HG03064 (cell line): Measurements from ENCODE around the gene NUAK2.
A peak's percentile ranks its signal among the peaks of the same experiment; 100 is the strongest.
"Not testable (repeated sequence)": the region's sequence is repeated elsewhere in the genome, so short reads cannot be mapped to it uniquely, and the experiment has no call there.

Experiments used
- ATAC-seq: cut with Tn5 transposase; IDR thresholded peaks from one replicate; pipeline ENCODE4 v1.9.1; 2021; ENCODE audit warnings: low read depth; ENCODE audit not compliant: unreplicated experiment

NUAK2 gene

DNA sequence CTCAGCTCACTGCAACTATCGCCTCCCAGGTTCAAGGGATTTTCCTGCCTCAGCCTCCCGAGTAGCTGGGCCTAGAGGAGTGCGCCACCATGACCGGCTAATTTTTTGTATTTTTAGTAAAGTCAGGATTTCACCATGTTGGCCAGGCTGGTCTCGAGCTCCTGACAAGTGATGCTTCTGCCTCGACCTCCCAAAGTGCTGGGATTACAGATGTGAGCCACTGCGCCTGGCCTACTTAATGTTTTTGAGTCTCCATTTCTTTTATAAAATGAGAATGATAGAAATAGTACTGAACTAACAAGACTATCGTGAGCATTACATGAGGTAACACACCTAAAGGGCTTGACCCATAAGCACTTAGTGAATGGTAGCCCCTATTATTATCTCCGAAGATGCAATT lies 21.4 kb downstream of the NUAK2 start:
- no peak for ATAC-seq

DNA sequence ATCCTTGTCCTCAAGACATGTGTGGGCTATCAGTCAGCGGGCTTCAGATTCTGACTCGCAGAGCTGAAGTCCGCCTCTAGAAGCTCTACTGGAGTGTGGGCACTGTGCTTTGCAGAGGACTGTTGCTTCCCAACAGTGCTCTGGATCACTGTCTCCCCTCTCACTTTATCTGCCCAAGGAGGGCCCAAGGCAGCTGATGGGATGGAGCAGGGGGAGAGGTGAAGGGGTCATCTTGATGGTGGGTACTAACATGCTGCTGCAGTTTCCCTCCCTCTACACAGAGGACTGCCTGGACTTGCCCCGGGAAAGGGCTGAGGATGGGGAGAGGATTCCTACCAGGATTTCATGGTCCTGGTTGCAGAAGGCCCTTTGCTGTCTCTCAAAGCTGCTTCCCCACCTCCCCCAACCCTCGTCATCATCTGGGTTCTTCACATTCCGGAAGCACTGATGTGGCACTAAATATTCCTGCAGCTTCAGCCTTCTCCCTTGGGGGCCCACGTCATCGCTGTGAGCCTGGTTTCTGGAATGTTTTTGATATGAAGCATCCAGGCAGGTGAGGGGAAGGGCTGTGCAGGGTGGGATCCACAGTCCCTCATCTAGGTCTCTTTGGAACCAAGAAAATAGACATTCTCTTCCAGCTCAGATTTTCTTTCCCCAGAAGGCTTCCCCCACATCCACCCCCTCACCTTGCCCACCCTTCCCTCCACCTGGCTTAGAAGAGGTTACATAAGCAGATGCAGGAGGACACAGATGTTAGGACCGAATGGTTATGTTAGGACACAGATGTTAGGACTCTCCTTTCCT lies 23.2 kb downstream of the NUAK2 start:
- ATAC-seq = no peak

DNA sequence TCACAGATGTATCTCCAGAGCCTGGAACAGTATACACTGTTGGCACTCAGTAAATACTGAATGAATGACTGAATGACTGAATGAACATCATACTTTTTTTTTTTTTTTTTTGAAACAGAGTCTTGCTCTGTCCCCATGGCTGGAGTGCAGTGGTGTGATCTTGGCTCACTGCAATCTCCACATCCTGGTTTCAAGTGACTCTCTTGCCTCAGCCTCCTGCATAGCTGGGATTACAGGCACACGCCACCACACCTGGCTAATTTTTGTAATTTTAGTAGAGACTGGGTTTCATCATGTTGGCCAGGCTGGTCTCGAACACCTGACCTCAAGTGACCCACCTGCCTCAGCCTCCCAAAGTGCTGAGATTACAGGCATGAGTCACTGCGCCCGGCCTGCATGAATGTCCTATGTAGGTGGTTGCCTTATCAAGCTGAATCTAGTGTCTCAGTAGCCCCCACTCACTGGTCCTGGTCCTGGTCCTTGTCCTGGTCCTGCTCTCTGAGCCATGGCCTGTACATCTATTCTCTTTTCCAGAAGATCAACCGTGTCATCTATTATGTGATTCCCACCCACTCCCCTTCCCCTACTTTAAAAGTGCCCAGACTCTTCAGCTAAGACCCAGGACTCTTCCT lies 23.9 kb downstream of the NUAK2 start:
- ATAC-seq = not testable (repeated sequence)

DNA sequence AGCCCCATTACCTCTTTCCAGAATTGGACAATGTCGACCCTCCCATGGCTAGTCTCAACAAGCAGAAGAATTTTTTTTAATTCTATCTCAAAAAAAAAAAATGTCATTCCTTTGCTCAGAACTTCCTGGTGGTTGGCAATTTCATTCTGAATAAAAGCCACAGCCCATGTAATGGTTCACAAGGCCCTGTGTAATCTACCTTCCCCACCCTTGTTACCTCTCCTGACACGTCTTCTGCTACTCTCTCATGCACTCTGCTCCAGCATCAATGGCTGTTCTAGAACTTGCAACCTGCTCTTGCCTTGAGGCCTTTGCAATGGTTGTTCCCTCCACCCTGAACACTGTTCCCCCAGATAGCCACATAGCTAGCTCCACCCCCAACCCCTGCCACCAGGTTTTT lies 25.4 kb downstream of the NUAK2 start:
- no peak for ATAC-seq

DNA sequence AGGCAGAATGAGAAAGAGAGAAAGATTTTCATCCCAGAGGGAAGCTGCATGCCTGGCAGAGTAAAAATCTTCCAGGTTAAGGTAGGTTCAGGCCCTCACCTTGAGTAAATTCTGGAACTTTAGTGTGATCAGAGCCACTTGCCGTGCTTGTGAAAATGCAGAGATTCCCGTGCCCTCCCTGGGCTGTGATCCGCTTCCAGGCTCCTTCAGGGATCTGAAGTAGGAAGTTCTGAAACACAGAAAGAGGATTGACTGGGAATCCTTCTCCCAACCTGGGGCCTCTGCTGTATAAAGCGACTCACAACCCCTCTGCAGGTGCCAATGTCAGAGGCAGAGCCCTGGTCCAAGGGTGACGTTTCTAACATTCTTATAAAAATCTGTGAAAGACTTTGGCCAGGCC lies 26.6 kb downstream of the NUAK2 start:
- no peak for ATAC-seq

DNA sequence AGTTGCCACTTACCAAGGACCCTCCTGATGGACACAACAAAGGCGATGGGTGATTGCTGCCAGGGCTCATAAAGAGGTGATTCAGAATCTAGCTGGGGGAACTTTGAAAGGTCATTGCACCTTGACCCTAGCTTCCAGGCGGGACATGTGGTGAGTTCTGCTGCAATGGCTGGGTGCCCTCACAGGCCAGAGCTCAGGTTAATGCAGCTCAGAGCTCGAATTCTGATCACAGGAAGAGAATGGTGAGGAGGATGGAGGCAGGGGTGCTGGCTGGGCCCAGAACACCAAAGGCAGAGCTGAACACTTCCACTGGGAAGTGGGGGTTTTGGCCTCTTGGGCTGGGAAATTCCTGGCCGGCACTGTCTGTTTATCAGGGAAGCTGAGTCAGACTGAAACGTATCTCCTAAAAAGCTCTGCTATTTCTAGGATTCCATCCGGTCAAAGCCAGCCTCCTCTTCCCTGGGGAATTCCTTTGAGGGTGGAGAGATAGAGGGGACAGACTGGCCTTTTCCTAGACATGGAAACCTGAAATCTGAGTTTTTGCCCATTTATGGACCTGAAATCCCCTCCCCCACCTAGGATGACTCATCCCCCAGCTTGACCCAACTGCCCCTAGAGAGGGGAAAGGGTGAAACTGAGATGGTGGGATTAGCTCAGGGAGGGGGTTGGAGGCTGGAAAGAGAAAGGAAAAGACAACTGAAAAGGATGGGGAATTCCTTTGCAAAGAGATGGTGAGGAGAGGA lies 27.2 kb downstream of the NUAK2 start:
- no peak for ATAC-seq

DNA sequence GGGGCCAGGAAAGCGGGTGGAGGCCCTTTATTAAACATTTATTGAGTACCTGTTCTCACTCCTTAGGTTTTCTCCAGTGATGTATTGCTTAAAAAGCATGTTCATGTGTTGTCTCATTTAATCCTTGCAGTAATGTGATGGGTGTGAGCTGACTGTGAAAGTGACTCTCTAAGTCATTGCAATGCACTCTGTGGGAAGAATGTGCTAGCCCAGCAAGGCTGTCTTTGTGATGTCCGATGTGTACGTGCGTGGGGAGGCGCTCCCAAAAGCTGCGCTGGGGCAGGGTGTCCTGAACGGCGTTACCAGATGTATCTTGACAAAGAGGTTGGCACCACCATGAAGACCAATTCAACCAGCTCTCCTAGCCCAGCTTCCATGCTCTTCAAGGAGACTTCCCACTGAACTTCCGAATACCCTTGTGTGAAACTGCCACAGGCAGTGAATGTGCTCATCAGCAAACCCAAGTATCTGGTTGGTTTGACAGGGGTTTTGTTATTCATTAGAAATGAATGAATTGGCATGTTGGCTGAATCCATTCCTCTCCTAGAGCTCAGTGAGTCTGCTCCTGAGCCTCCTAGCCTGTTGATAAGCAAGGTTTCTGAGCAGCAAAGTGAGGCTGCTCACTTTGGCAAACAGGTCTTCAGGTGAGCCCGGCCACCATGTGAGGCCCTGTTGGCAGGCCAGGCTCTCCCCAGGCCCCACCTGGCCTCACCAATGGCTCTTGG lies 28.0 kb downstream of the NUAK2 start:
- ATAC-seq = no peak

DNA sequence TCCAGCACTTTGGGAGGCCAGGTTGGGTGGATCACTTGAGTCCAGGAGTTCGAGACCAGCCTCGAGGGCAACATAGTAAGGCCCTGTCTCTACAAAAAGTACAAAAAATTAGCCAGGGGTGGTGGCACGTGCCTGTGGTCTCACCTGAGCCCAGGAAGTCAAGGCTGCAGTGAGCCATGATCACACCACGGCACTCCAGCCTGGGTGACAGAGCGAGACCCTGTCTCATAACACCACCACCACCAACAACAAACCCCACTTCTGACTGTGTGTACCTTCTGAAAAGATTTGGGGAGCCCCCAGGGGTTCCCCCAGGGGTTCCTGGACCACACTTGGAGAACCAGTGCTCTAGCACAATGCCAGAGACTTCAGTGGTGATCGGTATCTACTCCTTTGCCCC lies 29.9 kb downstream of the NUAK2 start:
- no peak for ATAC-seq

DNA sequence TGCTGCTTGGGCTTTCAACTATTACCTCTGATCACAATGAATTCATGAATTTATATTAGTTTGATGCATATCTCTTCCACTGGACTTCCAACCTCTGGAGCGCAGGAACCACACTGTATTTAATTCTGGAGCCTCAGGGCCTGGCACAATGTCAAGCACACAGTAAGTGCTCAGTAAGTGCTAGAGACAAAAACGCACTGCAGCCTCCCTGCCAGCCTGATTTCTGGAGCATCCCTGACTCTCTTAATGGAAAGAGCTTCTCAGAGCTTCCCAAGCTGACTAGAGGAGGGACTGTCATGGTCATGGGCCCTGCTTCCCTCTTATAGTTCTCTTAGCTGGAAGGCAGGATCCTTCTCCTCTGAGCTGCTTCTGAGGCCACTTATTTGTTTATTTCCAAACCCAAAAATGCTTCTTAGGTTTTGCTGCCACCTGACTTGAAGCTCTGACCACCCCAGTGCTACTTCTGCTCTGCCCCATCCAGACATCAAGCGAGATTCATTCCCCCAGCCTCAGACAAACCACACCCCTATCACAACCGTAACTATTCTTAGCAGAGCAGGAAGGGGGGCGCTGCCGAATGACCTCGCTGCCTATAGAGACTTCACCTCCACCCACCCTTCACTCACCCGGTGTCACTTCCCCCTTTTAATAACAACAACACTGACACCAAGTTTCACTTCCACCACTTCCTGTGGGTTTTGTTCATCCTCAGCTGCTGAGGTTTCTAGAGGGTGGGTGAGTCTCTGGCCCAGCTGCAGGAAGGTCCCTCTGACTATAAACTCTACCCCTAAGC lies 33.6 kb downstream of the NUAK2 start:
- peak; percentile 83 for ATAC-seq

DNA sequence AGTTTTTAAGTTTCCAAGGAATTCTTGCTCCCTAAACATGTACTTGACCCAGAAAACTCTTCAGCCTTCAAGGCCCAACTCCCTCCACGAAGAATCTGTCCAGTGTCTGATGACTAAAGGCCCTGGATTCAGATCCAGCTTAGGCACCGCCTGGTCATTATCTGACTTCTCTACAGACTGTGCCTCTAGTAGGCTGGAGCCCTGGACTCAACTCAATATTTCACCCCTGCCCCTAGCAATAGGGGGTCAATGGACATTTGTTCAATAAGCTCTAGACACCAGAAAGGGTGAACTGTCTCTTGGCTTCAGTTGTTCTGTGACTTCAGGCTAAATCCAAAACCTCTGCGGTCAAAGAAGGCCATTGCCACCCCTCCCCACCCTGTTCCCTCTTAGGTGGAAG lies 34.5 kb downstream of the NUAK2 start:
- ATAC-seq = no peak

DNA sequence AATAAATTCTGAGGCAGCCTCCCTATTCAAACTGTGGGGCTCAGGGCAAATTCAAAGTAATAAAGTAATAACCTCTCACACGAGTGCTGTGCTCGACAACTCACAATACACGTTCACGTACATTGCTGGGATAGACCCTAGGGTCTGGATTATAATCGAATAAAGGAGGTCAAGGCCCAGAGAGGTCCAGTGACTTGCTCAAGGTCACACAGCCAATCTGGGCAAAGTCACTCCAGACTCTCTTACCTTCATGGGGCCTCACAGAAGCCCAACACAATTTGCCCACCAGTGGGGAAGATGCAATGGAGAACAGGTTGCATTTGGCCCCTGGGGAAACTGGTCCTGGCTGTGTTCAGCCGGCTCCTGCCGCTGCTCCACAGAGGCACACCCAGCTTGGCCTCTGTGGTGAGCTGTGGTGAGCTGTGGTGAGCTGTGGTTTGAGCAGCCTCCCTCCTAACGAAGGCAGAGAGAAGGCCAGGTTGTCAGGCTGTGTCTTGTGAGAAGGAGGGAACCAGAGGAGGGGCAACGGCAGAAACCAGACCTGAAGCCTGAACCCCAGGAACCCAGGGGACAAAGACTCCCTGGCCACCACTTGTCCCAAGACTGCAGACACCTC lies 35.1 kb downstream of the NUAK2 start:
- ATAC-seq = peak; percentile 33

DNA sequence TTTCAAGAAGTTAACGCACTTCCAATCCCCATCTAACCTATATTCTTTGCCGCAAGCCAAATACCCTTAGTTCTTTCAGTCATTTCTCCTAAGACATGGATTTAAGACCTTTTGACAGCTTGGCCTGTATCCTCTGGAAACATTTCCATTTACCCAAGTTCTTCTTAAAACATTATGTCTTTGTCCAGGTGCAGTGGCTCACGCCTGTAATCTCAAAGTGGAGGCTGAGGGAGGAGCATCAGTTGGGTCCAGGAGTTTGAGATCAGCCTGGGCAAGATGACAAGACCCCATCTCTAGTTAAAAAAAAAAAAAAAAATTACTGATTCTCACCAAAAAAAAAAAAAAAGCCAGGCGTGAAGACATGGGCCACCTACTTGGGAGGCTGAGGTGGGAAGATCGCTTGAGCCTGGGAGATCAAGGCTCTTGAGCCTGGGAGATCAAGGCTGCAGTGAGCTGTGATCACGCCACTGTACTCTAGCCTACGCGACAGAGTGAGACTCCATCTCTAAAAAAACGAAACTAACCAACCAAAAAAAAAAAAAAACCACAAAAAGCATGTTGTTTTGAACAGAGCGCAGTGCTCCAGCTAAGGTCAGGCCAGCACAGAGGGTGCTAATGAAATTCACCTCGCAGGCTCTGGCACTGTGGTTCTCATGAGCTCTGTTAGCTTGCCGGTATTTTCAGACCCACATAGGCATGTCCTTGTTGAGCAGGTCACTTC lies 36.0 kb downstream of the NUAK2 start:
- no peak for ATAC-seq

DNA sequence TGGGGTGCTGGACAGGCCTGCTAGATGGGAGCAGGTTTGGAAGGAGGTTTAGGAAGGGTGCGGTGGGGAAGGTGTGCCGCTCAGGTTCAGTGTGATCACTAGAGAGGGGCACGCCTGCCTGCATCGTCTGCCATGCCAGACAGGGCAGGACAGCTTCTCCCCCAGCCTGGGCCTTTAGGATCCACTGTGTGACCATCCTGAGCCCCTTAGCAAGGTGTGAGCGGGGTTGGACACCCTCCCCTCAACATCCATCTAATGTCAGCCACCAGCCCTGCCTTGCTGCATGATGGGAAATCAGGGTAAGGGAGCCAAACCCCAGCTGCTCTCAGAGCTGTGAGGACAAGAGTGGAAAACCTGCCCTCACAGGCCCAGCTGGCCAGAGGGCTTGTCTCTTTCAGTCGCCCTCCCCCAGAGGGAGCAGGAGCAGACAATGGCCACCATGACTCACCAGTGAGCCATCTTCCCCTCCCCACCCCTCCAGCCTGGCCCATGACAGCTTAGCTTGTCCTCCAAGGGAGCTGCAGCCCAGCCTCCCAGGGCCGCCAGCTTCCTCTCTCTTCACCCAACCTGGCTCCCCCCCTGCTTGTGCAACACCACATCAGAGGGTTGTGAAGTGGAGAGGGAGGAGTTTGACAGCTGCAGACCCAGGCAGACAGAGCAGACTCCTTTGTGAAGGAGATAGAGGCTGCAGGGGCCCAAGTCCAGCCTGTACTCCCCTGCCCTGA lies 37.0 kb downstream of the NUAK2 start:
- ATAC-seq = no peak

DNA sequence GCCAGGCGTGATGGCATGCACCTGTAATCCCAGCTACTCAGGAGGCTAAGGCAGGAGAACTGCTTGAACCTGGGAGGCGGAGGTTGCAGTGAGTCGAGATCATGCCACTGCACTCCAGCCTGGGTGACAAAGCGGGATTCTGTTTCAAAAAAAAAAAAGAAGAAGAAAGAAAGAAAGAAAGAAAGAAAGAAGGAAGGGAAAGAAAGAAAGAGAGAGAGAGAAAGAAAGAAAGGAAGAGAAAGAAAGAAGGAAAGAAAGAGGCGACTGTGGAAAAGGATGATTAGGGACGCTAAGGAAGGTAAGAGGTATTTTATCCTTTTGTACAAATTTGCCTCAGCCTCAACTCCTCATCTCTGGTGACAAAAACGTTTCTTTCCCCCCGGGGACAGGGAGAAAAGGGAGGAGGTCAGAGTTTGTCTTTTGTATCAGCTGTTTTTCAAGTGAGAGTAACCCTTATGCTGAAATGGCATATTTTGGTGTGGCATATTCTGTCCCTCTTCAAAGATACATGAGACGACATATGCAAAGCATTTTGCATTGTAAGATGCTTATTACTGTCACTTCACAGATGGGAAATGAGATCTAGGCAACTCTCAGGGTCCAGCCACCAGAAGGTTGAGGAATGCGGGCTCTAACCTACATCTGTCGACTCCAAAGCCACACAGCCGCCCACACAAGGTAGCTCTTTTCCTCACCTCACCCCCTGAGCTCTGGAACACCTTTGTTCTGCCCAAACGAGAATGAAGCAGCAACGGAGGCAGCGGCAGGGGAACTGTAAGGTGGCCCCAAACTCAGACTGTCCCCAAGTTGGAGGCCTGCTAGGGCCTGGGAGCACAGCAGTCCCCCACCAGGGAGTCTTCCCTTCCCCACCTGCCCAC lies 38.0 kb downstream of the NUAK2 start:
- no peak for ATAC-seq

DNA sequence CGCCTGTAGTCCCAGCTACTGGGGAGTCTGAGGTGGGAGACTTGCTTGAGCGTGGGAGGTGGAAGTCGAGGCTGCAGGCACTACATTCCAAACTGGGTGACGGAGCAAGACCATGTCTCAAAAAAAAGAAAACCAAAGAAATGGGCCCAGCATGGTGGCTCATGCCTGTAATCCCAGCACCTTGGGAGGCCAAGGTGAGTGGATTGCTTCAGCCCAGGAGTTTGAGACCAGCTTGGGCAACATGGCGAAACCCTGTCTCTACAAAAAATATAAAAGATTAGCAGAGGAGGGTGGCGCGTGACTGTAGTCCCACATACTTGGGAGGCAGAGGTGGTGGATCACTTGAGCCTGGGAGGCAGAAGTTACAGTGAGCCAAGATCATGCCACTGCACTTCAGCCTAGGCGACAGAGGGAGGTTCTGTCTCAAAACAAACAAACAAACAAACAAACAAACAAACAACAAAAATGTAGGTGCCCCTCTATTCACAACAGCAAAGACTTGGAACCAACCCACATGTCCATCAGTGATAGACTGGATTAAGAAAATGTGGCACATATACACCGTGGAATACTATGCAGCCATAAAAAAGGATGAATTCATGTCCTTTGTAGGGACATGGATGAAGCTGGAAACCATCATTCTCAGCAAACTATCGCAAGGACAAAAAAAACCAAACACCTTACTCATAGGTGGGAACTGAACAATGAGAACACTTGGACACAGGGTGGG lies 40.7 kb downstream of the NUAK2 start:
- not testable (repeated sequence) for ATAC-seq

DNA sequence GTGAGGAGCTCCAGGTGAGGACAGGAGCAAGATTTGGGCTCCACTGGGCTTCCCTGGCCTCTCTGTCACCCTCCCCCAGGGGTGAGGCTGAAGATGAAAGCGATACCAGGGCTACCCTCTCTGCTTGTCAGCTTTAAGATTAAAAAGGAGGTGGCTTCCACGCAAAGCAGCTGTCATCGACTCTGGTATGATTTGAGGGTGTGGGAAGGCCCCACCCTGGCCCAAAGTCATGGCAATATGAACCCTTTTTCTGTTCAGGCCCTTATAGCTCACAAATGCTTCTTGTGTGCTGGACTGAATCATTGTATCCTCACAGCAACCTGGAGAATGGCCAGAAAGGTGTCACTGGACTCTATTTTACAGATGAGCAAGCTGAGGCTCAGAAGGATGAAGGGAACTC lies 41.6 kb downstream of the NUAK2 start:
- no peak for ATAC-seq

DNA sequence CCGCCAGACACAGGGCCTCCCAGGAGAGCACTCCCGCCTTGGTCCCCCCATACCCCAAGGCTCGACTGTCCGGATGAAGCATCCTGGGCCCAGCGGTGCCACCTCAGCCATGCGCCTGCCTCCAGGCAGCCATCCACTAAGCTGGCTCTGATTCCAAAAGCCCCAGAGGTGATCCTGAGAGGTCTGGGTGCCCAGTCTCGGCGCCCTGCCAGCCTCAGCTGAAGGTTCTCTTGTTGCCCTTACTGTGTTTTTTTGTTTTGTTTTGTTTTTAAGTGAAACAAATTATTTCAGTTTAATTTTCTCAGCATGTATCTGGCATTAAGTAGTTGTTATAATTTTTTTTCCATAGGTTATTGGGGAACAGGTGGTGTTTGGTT lies 44.9 kb downstream of the NUAK2 start:
- ATAC-seq = no peak
